Mucosa of descending colon (tissue), 3 donors: Measurements from ENCODE around the gene SMC3. TPM values are rescaled to one million over a fixed set of nuclear protein-coding genes. Genes with fewer than 3 reads are reported as not detected.
A peak's percentile ranks its signal among the peaks of the same experiment; 100 is the strongest.

Source experiments
- ATAC-seq: fragments of 200-7000 bp; cut with Tn5 transposase; one replicate; pipeline ENCODE4 v1.9.1; 2020; ENCODE audit warnings: mild to moderate bottlenecking, moderate library complexity
- DNase-seq, 3 donors: peaks; one replicate each; pipeline ENCODE4 v3.0.0-alpha.2; 2020
- H3K36me3 ChIP-seq: fragments of 200-600 bp; one replicate; pipeline ENCODE4 v1.8.0; 2021; ENCODE audit warnings: low read depth, mild to moderate bottlenecking
- H3K4me1 ChIP-seq: fragments of 200-600 bp; one replicate; pipeline ENCODE4 v1.8.0; 2021; ENCODE audit warnings: low read depth, mild to moderate bottlenecking
- H3K4me3 ChIP-seq: fragments of 200-600 bp; one replicate; pipeline ENCODE4 v1.8.0; 2021; ENCODE audit warnings: mild to moderate bottlenecking
- H3K9me3 ChIP-seq: fragments of 200-600 bp; one replicate; pipeline ENCODE4 v1.8.0; 2021; ENCODE audit warnings: mild to moderate bottlenecking
- intact Hi-C, 2 donors: fragments of 100-400 bp; cut with DNase I in 1 of 2; cut with micrococcal nuclease in 1 of 2; formaldehyde crosslinking; loops; one replicate each; pipeline versions ENCODE4 v1.11.0 to v1.11.1; 2022; cut with DNase I, micrococcal nuclease
- total RNA-seq, 3 donors: library from RNA; stranded (reverse); fragmentation: NEBNext Ultra II Directional in 2 of 3; extraction: Animal tissue kit (Norgen Biotek cat#: 25700) in 2 of 3; gene quantifications; one replicate each; pipeline versions ENCODE4 v1.2.1 to v1.2.4, GENCODE V29; 2021 to 2023
- TF ChIP-seq, protein P1 (sequence below): fragments of 200-600 bp; IDR thresholded peaks from one replicate; pipeline ENCODE4 v1.8.0; 2022; ENCODE audit warnings: antibody characterized with exemption, mild to moderate bottlenecking
- donor health status: DM: no; HTN: no; CAD: no; lungs with moderate emphysema.
- donor health status: DM: no; HTN: no; CAD: no.
- donor health status: DM: no; HTN: yes; CAD: no.

SMC3 gene
- total RNA-seq, 3 donors from 2014 or later = 24.1 to 36.3 (median 27.3) TPM

DNA sequence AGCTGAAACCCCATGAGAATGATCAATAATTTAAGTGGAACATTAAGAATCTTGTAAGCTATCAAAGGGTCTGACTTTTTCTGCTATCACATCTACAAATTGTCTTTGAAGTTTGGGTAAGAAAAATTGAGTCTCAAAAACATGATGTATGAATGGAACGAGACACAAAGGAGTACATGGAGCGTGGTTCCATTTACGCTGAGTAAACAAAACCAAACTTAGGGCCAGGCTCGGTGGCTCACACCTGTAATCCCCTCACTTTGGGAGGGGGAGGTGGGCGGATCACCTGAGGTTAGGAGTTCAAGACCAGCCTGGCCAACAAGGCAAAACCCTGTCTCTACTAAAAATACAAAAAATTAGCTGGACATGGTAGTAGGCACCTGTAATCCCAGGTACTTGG lies 24.3 kb downstream of the SMC3 start:
- DNase-seq (no peak), ATAC-seq (no peak)
- TF ChIP-seq, protein P1, sequence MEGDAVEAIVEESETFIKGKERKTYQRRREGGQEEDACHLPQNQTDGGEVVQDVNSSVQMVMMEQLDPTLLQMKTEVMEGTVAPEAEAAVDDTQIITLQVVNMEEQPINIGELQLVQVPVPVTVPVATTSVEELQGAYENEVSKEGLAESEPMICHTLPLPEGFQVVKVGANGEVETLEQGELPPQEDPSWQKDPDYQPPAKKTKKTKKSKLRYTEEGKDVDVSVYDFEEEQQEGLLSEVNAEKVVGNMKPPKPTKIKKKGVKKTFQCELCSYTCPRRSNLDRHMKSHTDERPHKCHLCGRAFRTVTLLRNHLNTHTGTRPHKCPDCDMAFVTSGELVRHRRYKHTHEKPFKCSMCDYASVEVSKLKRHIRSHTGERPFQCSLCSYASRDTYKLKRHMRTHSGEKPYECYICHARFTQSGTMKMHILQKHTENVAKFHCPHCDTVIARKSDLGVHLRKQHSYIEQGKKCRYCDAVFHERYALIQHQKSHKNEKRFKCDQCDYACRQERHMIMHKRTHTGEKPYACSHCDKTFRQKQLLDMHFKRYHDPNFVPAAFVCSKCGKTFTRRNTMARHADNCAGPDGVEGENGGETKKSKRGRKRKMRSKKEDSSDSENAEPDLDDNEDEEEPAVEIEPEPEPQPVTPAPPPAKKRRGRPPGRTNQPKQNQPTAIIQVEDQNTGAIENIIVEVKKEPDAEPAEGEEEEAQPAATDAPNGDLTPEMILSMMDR = no peak
- no peak overlapping the region for H3K4me3 ChIP-seq
- H3K4me1 ChIP-seq = no peaks in the 10 kb centered on the region
- intact Hi-C loops = no loop called here
- no peaks in the 10 kb centered on the region for H3K9me3 ChIP-seq
- H3K36me3 ChIP-seq = no peaks in the 10 kb centered on the region

DNA sequence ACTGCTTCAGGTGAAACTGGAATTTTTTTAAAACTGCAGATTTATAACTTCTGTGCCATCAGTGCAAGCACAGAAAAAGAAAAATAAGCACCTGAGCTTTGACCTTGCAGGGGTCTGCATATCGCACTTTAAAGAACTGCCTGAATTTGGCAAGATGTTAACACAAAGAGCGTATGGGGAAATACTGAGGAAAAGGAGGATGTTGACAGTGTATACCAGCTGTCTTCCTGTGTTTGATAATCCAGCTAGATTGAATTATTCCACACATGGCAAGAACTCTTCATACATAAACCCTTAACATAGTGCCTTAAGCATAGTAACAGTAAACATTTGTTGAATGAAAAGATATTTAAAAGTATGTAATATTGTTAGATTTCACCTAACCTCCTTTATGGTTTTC lies 30.0 kb downstream of the SMC3 start:
- H3K4me1 ChIP-seq = no peaks in the 10 kb centered on the region
- TF ChIP-seq, protein P1 = no peak

DNA sequence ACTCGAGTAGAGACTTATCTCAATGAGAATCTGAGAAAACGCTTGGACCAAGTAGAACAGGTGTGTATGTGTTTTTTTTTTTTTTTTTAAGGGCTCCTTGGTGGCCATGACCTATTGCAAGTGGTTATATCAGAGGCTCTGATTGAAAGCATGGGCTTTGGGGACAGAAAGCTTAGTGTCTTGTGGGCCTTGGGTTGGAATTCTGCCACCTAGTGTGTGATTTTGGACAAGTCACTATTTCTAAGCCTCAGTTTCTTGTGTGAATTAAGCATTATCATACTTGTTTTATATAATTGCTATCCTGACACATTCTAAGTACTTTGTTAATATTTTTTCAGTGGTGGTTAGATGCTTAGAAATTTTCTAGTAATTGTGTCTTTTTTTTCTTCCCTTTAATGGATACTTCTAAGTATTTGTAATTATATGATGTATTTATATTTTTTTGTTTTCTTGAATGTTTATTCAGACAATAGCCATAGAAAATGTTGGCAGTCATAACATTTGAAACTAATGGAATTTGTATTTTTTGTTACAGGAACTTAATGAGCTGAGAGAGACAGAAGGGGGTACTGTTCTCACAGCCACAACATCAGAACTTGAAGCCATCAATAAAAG lies 33.1 kb downstream of the SMC3 start:
- Histone ChIP-seq H3K4me3 (no peak overlapping the region), H3K36me3 (no peaks in the 10 kb centered on the region), H3K9me3 (no peaks in the 10 kb centered on the region), H3K4me1 (no peaks in the 10 kb centered on the region)
- TF ChIP-seq, protein P1 = peak; percentile 7
- intact Hi-C loops = no loop called here
- DNase-seq = peak in 1 of 3 donors; percentile 55
- peak; percentile 55 for ATAC-seq

More for the DNA sequence above, 30.0 kb downstream of the SMC3 start:
- ATAC-seq = no peak
- no peak for DNase-seq
- no peaks in the 10 kb centered on the region for H3K9me3 ChIP-seq
- H3K4me3 ChIP-seq = no peak overlapping the region
- no peaks in the 10 kb centered on the region for H3K36me3 ChIP-seq
- intact Hi-C loops = no loop called here

DNA sequence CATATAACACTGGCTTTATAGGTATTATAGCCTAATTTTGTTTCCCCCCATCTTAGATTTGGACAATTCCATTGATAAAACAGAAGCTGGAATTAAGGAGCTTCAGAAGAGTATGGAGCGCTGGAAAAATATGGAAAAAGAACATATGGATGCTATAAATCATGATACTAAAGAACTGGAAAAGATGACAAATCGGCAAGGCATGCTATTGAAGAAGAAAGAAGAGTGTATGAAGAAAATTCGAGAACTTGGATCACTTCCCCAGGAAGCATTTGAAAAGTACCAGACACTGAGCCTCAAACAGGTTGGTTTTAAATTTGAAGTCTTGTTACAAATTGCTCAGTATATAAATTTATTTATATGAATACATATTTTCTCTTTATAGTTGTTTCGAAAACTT lies 34.1 kb downstream of the SMC3 start:
- Histone ChIP-seq H3K4me3 (no peak overlapping the region), H3K4me1 (no peaks in the 10 kb centered on the region), H3K9me3 (no peaks in the 10 kb centered on the region), H3K36me3 (no peaks in the 10 kb centered on the region)
- DNase-seq (no peak), ATAC-seq (no peak)
- intact Hi-C loops = no loop called here
- TF ChIP-seq, protein P1 = no peak

DNA sequence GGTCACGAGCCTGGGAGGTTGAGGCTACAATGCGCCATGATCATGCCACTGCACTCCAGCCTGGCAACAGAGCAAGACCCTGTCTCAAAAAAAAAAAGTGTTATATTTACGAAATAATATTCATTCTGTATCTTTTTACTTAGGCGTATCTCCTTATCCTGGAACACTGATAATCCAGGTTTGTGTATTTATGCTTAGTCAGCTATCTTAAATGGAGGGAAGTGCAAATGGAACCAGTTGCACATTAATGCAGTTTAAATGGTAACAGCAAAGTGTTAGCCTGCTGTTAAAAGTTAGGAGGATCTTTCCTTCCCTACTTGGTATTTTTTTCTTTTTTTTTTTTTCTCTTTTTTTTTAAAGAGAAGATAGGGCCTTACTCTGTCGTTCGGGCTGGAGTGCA lies 40.6 kb downstream of the SMC3 start:
- ATAC-seq = no peak
- H3K4me1 ChIP-seq = no peaks in the 10 kb centered on the region
- no peaks in the 10 kb centered on the region for H3K36me3 ChIP-seq
- DNase-seq = no peak
- H3K4me3 ChIP-seq = no peak overlapping the region
- TF ChIP-seq, protein P1 = no peak
- no peaks in the 10 kb centered on the region for H3K9me3 ChIP-seq
- intact Hi-C loops = no loop called here

DNA sequence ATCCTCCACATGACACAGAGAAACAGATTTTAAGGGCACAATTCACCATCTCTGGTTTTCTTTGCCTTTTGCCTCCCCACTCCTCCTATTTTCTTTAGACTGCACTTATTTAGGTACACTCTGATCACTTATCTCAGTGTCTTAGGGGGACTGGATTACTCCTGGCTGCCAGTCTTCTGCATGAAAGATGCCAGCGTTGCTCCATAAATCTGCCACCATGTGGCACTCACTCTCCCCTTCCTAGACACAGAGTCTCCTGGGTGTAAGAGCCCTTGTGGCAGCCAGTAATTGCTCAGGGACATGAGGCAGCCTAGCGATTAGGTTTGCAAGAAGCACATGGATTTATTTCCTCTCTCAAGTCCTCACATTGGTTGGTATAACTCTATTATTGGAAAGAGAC lies 42.1 kb downstream of the SMC3 start:
- H3K9me3 ChIP-seq = no peaks in the 10 kb centered on the region
- DNase-seq (no peak), ATAC-seq (peak; percentile 38)
- H3K4me3 ChIP-seq = no peak overlapping the region
- TF ChIP-seq, protein P1 = no peak
- intact Hi-C loops = no loop called here
- no peaks in the 10 kb centered on the region for H3K36me3 ChIP-seq
- no peaks in the 10 kb centered on the region for H3K4me1 ChIP-seq
